Neural cell (in vitro differentiated cells): Measurements from ENCODE around the gene STH. TPM values are rescaled to one million over a fixed set of nuclear protein-coding genes. Genes with fewer than 3 reads are reported as not detected.

Source experiments
- H2AFZ ChIP-seq: fragments of 200-600, 300-800 bp; sonication (generic), shearing (Covaris generic); 2 replicates; pipeline ENCODE4 v1.6.0; 2014; ENCODE audit warnings: low read depth, mild to moderate bottlenecking, antibody characterized with exemption, low read length, moderate library complexity
- H3F3A ChIP-seq: fragments of 200-600 bp; shearing (Covaris generic); 2 replicates; pipeline ENCODE4 v1.6.1; 2016; ENCODE audit warnings: mild to moderate bottlenecking, moderate library complexity, mixed read lengths, antibody characterized with exemption, low read length; ENCODE audit not compliant: insufficient read depth, poor library complexity, severe bottlenecking
- H3K27ac ChIP-seq: fragments of 200-600, 300-800 bp; sonication (generic), shearing (Covaris generic); 2 replicates; pipeline ENCODE4 v1.5.1; 2014; ENCODE audit warnings: mild to moderate bottlenecking, low read length, moderate library complexity
- H3K27me3 ChIP-seq: fragments of 300-800, 200-600 bp; sonication (generic), shearing (Covaris generic); 2 replicates; pipeline ENCODE4 v1.6.0; 2014; ENCODE audit warnings: mild to moderate bottlenecking, low read depth, low read length, moderate library complexity; ENCODE audit not compliant: insufficient read depth
- H3K36me3 ChIP-seq: fragments of 300-800, 200-600 bp; sonication (generic), shearing (Covaris generic); 2 replicates; pipeline ENCODE4 v1.5.1; 2014; ENCODE audit warnings: mild to moderate bottlenecking, antibody characterized with exemption, low read length, moderate library complexity; ENCODE audit not compliant: insufficient read depth
- H3K4me2 ChIP-seq: fragments of 300-800, 200-600 bp; sonication (generic), shearing (Covaris generic); 2 replicates; pipeline ENCODE4 v1.6.0; 2014; ENCODE audit warnings: mild to moderate bottlenecking, low read length
- H3K4me3 ChIP-seq: fragments of 300-800, 200-600 bp; sonication (generic), shearing (Covaris generic); 2 replicates; pipeline ENCODE4 v1.5.1; 2014; ENCODE audit warnings: mild to moderate bottlenecking, low read length, moderate library complexity
- H3K79me2 ChIP-seq: fragments of 200-600 bp; shearing (Covaris generic); replicated peaks from 2 replicates; pipeline ENCODE4 v1.6.0; 2014; ENCODE audit warnings: mild to moderate bottlenecking, low read length, moderate library complexity; ENCODE audit not compliant: insufficient read depth
- H3K9ac ChIP-seq: fragments of 300-800, 200-600 bp; sonication (generic), shearing (Covaris generic); 2 replicates; pipeline ENCODE4 v1.6.1; 2016; ENCODE audit warnings: mild to moderate bottlenecking, low read length, mixed read lengths
- H3K9me2 ChIP-seq: fragments of 200-600 bp; shearing (Covaris generic); 2 replicates; pipeline ENCODE4 v1.6.1; 2016; ENCODE audit warnings: mild to moderate bottlenecking, low read length, mixed read lengths; ENCODE audit not compliant: insufficient read depth
- H3K9me3 ChIP-seq: fragments of 200-600, 300-800 bp; sonication (generic), shearing (Covaris generic); 2 replicates; pipeline ENCODE4 v1.6.1; 2016; ENCODE audit warnings: mild to moderate bottlenecking, mixed run types, low read length, moderate library complexity, mixed read lengths
- H4K20me1 ChIP-seq: fragments of 200-600 bp; shearing (Covaris generic); 2 replicates; pipeline ENCODE4 v1.6.1; 2016; ENCODE audit warnings: mild to moderate bottlenecking, mixed run types; ENCODE audit not compliant: insufficient read depth
- EP300 ChIP-seq: fragments of 450-650 bp; conservative IDR thresholded peaks from 2 replicates; pipeline ENCODE4 v1.6.1; 2014; ENCODE audit warnings: antibody characterized with exemption, mild to moderate bottlenecking, moderate library complexity; ENCODE audit not compliant: poor library complexity, severe bottlenecking
- EZH2 ChIP-seq: fragments of 200-600, 300-800 bp; shearing (Covaris generic), sonication (generic); IDR thresholded peaks from 2 replicates; pipeline ENCODE4 v1.6.1; 2014; ENCODE audit warnings: antibody characterized with exemption, low read length, borderline replicate concordance, mild to moderate bottlenecking; ENCODE audit not compliant: insufficient read depth, poor library complexity, severe bottlenecking
- MXI1 ChIP-seq: fragments of 450-650 bp; conservative IDR thresholded peaks from 2 replicates; pipeline ENCODE4 v1.6.1; 2014; ENCODE audit warnings: antibody characterized with exemption, mild to moderate bottlenecking; ENCODE audit not compliant: poor library complexity, severe bottlenecking
- POLR2AphosphoS5 ChIP-seq: IDR thresholded peaks from 2 replicates; pipeline ENCODE4 v1.6.1; 2012
- RAD21 ChIP-seq: fragments of 450-650 bp; conservative IDR thresholded peaks from 2 replicates; pipeline ENCODE4 v1.6.1; 2014; ENCODE audit warnings: antibody characterized with exemption, mild to moderate bottlenecking, moderate library complexity
- REST ChIP-seq: IDR thresholded peaks from 2 replicates; pipeline ENCODE4 v1.6.1; 2012; ENCODE audit warnings: borderline replicate concordance
- SMC3 ChIP-seq: fragments of 450-650 bp; conservative IDR thresholded peaks from 2 replicates; pipeline ENCODE4 v1.6.1; 2014; ENCODE audit warnings: antibody characterized with exemption, mild to moderate bottlenecking, moderate library complexity; ENCODE audit not compliant: poor library complexity
- TAF1 ChIP-seq: IDR thresholded peaks from 2 replicates; pipeline ENCODE4 v1.6.1; 2012; ENCODE audit warnings: low read depth
- polyA plus RNA-seq: library from polyadenylated mRNA; depleted of rRNA; stranded (reverse); fragments of >200 nt; gene quantifications from 2 replicates; pipeline ENCODE4 v1.2.3, GENCODE V29; 2014
- TF ChIP-seq, protein P1 (sequence below): fragments of 450-650 bp; IDR thresholded peaks from 2 replicates; pipeline ENCODE4 v1.5.1; 2014; ENCODE audit warnings: antibody characterized with exemption, mild to moderate bottlenecking, moderate library complexity; ENCODE audit not compliant: poor library complexity, severe bottlenecking

STH gene
- polyA plus RNA-seq, 1 donor from 2014 or later = not detected

- no peaks in the 10 kb centered on the region for H3K27me3 ChIP-seq
- no peak overlapping the region for H3K27ac ChIP-seq
- peaks cover 5% of the 10 kb centered on the region for H3K79me2 ChIP-seq
- no peaks in the 10 kb centered on the region for H3K9me3 ChIP-seq
- peaks cover 3% of the 10 kb centered on the region for H3K36me3 ChIP-seq
- H4K20me1 ChIP-seq = no peaks in the 10 kb centered on the region
- H3K9me2 ChIP-seq = no peaks in the 10 kb centered on the region
- TF ChIP-seq POLR2AphosphoS5 = no peak
- H3K9ac ChIP-seq = no peak overlapping the region
- no peak overlapping the region for H3K4me3 ChIP-seq
- H3F3A ChIP-seq = no peaks in the 10 kb centered on the region
- no peak overlapping the region for H3K4me2 ChIP-seq
- no peak overlapping the region for H2AFZ ChIP-seq
These were observed 39.9 kb downstream of the STH start for GRCh38 chr17:46038937-46039336.

DNA sequence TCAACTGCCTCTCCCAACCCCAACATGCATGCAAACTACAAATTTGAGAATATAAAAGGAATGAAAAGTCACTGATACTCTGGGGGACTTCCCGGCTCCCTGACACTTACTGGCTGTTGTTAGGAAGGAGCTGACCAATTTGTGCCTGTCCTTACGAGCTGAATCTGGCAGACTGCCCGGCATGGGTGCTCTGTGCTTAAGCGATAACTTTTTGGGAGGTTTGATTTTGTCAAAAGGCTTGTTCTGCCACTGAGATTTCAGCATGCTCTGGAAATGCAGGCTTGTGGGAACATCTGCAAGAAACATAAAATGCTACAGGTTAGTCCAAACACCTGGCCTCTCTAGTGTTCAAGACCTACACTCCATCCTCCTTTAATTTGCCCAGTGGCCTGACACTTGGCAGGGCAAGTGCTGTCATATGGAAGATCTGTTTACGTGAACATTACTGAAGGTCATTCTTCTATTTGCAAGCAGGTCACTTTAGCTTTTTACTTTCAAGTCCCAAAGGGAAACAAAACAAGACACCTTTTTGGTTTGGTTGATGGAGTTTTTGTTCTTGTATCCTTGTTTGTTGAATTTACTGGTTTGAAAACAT lies 40.6 kb downstream of the STH start:
- TF ChIP-seq RAD21 (no peak), SMC3 (no peak)
- H3K36me3 ChIP-seq = peaks cover 3% of the 10 kb centered on the region
- H3K9ac ChIP-seq = no peak overlapping the region
- no peak overlapping the region for H3K4me2 ChIP-seq
- no peaks in the 10 kb centered on the region for H3K27me3 ChIP-seq
- H3K9me3 ChIP-seq = no peaks in the 10 kb centered on the region
- peaks cover 5% of the 10 kb centered on the region for H3K79me2 ChIP-seq
- H3F3A ChIP-seq = no peaks in the 10 kb centered on the region
- H3K4me3 ChIP-seq = no peak overlapping the region
- H2AFZ ChIP-seq = no peak overlapping the region
- no peaks in the 10 kb centered on the region for H3K9me2 ChIP-seq
- H4K20me1 ChIP-seq = peaks cover 2% of the 10 kb centered on the region
- H3K27ac ChIP-seq = no peak overlapping the region

- Histone ChIP-seq H3K9me2 (no peaks in the 10 kb centered on the region), H3K27me3 (no peaks in the 10 kb centered on the region), H4K20me1 (peaks cover 5% of the 10 kb centered on the region), H3K79me2 (peaks cover 5% of the 10 kb centered on the region), H3K9ac (no peak overlapping the region), H2AFZ (no peak overlapping the region), H3K36me3 (peaks cover 9% of the 10 kb centered on the region), H3K4me3 (no peak overlapping the region), H3F3A (no peaks in the 10 kb centered on the region), H3K4me2 (no peak overlapping the region), H3K9me3 (no peaks in the 10 kb centered on the region), H3K27ac (no peak overlapping the region)
- TF ChIP-seq SMC3 (no peak), POLR2AphosphoS5 (no peak), TAF1 (no peak), EP300 (no peak), REST (no peak)
These were observed 43.2 kb downstream of the STH start for GRCh38 chr17:46042246-46042645.

GRCh38 chr17:46042925-46043324 lies 43.9 kb downstream of the STH start:
- Histone ChIP-seq H3K4me2 (no peak overlapping the region), H3K9me3 (no peaks in the 10 kb centered on the region), H2AFZ (no peak overlapping the region), H3K27me3 (no peaks in the 10 kb centered on the region), H3K36me3 (peaks cover 9% of the 10 kb centered on the region), H4K20me1 (peaks cover 5% of the 10 kb centered on the region), H3K4me3 (no peak overlapping the region), H3K79me2 (peaks cover 5% of the 10 kb centered on the region), H3K9me2 (no peaks in the 10 kb centered on the region), H3K9ac (no peak overlapping the region), H3F3A (no peaks in the 10 kb centered on the region), H3K27ac (no peak overlapping the region)
- TF ChIP-seq SMC3 (no peak), REST (no peak), RAD21 (no peak), EZH2 (no peak), POLR2AphosphoS5 (no peak), TAF1 (no peak), MXI1 (no peak)
- TF ChIP-seq, protein P1, sequence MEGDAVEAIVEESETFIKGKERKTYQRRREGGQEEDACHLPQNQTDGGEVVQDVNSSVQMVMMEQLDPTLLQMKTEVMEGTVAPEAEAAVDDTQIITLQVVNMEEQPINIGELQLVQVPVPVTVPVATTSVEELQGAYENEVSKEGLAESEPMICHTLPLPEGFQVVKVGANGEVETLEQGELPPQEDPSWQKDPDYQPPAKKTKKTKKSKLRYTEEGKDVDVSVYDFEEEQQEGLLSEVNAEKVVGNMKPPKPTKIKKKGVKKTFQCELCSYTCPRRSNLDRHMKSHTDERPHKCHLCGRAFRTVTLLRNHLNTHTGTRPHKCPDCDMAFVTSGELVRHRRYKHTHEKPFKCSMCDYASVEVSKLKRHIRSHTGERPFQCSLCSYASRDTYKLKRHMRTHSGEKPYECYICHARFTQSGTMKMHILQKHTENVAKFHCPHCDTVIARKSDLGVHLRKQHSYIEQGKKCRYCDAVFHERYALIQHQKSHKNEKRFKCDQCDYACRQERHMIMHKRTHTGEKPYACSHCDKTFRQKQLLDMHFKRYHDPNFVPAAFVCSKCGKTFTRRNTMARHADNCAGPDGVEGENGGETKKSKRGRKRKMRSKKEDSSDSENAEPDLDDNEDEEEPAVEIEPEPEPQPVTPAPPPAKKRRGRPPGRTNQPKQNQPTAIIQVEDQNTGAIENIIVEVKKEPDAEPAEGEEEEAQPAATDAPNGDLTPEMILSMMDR = no peak
